AG10803 (cell line): ENCODE data around the gene IGDCC3.
"Not testable (repeated sequence)": the region's sequence is repeated elsewhere in the genome, so short reads cannot be mapped to it uniquely, and the experiment has no call there.

ENCODE experiments used
- DNase-seq: peaks from one replicate; pipeline ENCODE4 v3.0.0; 2010; ENCODE audit warnings: low read depth
- H3K4me3 ChIP-seq: 2 replicates; pipeline ENCODE4 v1.5.1; 2011; ENCODE audit warnings: mild to moderate bottlenecking, low read length, control low read depth
- CTCF ChIP-seq: conservative IDR thresholded peaks from 2 replicates; pipeline ENCODE4 v1.5.1; 2011; ENCODE audit warnings: mild to moderate bottlenecking, low read length, control low read depth, inconsistent platforms

The IGDCC3 gene

GRCh38 chr15:65354835-65355172 lies 23.0 kb downstream of the IGDCC3 start:
- no peak overlapping the region for H3K4me3 ChIP-seq
- no peak for DNase-seq
- no peak for TF ChIP-seq CTCF

- not testable (repeated sequence) for H3K4me3 ChIP-seq, DNase-seq
Measured at GRCh38 chr15:65351972-65352371, 25.8 kb downstream of the IGDCC3 start.

GRCh38 chr15:65349338-65349737 lies 28.5 kb downstream of the IGDCC3 start:
- no peak overlapping the region for H3K4me3 ChIP-seq
- no peak for TF ChIP-seq CTCF
- DNase-seq, result no peak

- not testable (repeated sequence) for DNase-seq, H3K4me3 ChIP-seq
Measured at GRCh38 chr15:65347756-65348155, 30.0 kb downstream of the IGDCC3 start.

- no peak for DNase-seq
- H3K4me3 ChIP-seq, result no peak overlapping the region
- no peak for TF ChIP-seq CTCF
Measured at GRCh38 chr15:65346856-65347598, 30.8 kb downstream of the IGDCC3 start.

- H3K4me3 ChIP-seq, result no peak overlapping the region
- no peak for DNase-seq
- TF ChIP-seq CTCF, result no peak
Measured at GRCh38 chr15:65344914-65345275, 32.9 kb downstream of the IGDCC3 start.

GRCh38 chr15:65344214-65344913 lies 33.4 kb downstream of the IGDCC3 start:
- no peak for TF ChIP-seq CTCF
- H3K4me3 ChIP-seq, result no peak overlapping the region
- DNase-seq, result no peak

GRCh38 chr15:65343374-65343981 lies 34.3 kb downstream of the IGDCC3 start:
- no peak for TF ChIP-seq CTCF
- no peak overlapping the region for H3K4me3 ChIP-seq
- no peak for DNase-seq
